Measurements from ENCODE around the gene LRRC4C. TPM values are rescaled to one million over a fixed set of nuclear protein-coding genes. Genes with fewer than 3 reads are reported as not detected.

LRRC4C gene
- total RNA-seq, 4 donors from 2014 or later = 0.38 to 3.5 (median 0.95) TPM; not detected in 1

GRCh38 chr11:40289370-40289769, 1170.1 kb downstream of the LRRC4C start:
- ATAC-seq (ENCODE audit: low FRiP score) = no peak
- DNase-seq (ENCODE audit: low spot score) = no peak
- no peak for TF ChIP-seq CTCF (IDR thresholded peaks at IDR 0.05)

GRCh38 chr11:40287916-40288803, 1171.3 kb downstream of the LRRC4C start:
- DNase-seq (ENCODE audit: low spot score) (no peak), ATAC-seq (ENCODE audit: low FRiP score) (no peak)
- TF ChIP-seq CTCF (IDR thresholded peaks at IDR 0.05) = no peak

- no peak for DNase-seq (ENCODE audit: low spot score)
- ATAC-seq (ENCODE audit: low FRiP score) = no peak
- TF ChIP-seq CTCF (IDR thresholded peaks at IDR 0.05) = no peak
These were observed 1173.3 kb downstream of the LRRC4C start for GRCh38 chr11:40286137-40286536.

- ATAC-seq (ENCODE audit: low FRiP score) = no peak
- DNase-seq (ENCODE audit: low spot score) = no peak
- TF ChIP-seq CTCF (IDR thresholded peaks at IDR 0.05) = no peak
These were observed 1173.9 kb downstream of the LRRC4C start for GRCh38 chr11:40285558-40285957.

- ATAC-seq (ENCODE audit: low FRiP score) = no peak
- DNase-seq (ENCODE audit: low spot score) = no peak
- no peak for TF ChIP-seq CTCF (IDR thresholded peaks at IDR 0.05)
These were observed 1178.3 kb downstream of the LRRC4C start for GRCh38 chr11:40281052-40281580.

- ATAC-seq (ENCODE audit: low FRiP score) = no peak
- DNase-seq (ENCODE audit: low spot score) = no peak
- no peak for TF ChIP-seq CTCF (IDR thresholded peaks at IDR 0.05)
These were observed 1179.0 kb downstream of the LRRC4C start for GRCh38 chr11:40280159-40281051.

Data from omental fat pad (tissue), 4 donors.